ENCODE results near the gene NOTUM.
"Not testable (repeated sequence)": the region's sequence is repeated elsewhere in the genome, so short reads cannot be mapped to it uniquely, and the experiment has no call there.

Gene NOTUM

GRCh38 chr17:81957691-81958432 is 3.1 kb downstream of the NOTUM start:
- DNase-seq (ENCODE audit: low read depth in 2 of 2) = no peak

- no peak for DNase-seq (ENCODE audit: low read depth in 2 of 2)
Measured at GRCh38 chr17:81956607-81957589, 4.1 kb downstream of the NOTUM start.

GRCh38 chr17:81955756-81956544 is 5.0 kb downstream of the NOTUM start:
- DNase-seq (ENCODE audit: low read depth in 2 of 2) = no peak

DNA sequence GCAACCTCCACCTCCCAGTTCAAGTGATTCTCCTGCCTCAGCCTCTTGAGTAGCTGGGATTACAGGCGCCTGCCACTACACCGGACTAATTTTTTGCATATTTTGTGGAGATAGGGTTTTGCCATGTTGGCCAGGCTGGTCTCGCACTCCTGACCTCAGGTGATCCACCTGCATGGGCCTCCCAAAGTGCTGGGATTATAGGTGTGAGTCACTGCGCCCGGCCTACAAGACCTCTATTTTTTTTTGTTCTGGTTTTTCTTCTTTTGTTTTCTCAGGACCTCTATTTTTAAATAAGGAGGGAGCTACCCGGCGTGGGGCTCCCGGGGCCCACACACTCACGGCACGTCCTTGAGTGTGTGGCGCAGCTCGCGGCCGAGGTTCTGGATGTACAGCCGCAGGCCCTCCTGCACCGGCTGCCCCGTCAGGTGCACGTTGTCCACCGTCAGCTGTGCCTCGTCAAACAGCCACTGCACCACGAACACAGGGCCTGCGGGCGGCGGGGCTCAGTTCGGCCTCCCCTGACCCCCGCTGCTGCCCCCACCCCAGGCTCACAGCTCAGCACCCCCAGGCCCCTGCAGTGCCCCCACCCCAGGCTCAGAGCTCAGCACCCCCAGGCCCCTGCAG is 5.8 kb downstream of the NOTUM start:
- no peak for DNase-seq (ENCODE audit: low read depth in 2 of 2)

DNA sequence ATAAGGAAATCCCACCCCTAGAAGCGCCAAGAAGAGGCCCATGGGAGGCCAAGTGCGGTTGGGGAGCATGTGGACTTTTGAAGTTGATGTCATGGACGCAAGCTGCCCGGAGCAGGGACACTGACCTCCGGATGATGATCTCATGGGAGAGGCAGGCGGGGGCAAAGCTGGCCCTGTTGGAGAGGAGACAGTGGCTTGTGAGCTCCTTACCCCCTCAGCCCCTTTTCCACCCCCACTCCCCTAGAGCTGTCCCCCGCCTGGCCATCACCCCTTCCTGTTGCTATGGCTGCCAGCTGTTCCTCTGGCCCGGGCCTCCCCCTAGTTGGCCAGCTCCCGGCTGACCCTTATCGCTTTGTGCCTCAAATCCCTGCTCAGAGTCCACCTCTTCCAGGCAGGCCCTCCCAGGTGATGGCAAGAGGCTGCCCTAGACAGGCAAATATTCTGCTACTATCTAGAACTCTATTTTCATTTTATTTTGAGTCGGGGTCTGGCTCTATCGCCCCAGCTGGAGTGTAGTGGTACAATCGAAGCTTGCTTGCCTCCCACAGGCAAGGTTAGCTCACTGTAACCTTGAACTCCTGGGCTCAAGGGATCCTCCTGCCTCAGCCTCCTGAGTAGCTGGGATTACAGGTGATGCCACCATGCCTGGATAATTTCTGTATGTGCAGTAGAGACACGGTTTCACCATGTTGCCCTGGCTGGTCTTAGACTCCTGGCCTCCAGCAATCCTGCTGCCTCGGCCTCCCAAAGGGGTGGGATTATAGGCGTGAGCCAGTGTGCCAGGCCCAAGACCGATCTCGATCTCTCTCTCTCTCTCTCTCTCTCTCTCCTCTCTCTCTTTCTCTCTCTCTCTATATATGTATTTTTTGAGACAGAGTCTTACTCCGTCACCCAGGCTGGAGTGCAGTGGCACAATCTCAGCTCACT is 6.6 kb downstream of the NOTUM start:
- DNase-seq (ENCODE audit: low read depth in 2 of 2) = no peak

DNA sequence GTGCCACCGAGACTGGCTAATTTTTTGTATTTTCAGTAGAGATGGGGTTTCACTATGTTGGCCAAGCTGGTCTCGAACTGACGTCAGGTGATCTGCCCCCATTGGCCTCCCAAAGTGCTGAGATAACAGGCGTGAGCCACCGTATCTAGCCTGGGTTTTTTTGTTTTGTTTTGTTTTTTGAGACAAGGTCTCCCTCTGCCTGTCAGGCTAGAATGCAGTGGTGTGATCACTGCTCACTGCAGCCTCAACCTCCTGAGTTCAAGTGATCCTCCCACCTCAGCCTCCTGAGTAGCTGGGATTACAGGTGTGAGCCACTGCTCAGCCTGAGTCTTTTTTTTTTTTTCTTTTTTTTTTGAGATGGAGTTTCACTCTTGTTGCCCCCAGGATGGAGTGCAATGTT is 7.5 kb downstream of the NOTUM start:
- DNase-seq (ENCODE audit: low read depth in 2 of 2) = not testable (repeated sequence)

GRCh38 chr17:81952792-81953228 is 8.2 kb downstream of the NOTUM start:
- no peak for DNase-seq (ENCODE audit: low read depth in 2 of 2)

- DNase-seq (ENCODE audit: low read depth in 2 of 2) = no peak
Measured at GRCh38 chr17:81951785-81952684, 9.0 kb downstream of the NOTUM start.

GRCh38 chr17:81950501-81950900 is 10.5 kb downstream of the NOTUM start:
- no peak for DNase-seq (ENCODE audit: low read depth in 2 of 2)

GRCh38 chr17:81948635-81949378 is 12.2 kb downstream of the NOTUM start:
- DNase-seq (ENCODE audit: low read depth in 2 of 2) = no peak

DNA sequence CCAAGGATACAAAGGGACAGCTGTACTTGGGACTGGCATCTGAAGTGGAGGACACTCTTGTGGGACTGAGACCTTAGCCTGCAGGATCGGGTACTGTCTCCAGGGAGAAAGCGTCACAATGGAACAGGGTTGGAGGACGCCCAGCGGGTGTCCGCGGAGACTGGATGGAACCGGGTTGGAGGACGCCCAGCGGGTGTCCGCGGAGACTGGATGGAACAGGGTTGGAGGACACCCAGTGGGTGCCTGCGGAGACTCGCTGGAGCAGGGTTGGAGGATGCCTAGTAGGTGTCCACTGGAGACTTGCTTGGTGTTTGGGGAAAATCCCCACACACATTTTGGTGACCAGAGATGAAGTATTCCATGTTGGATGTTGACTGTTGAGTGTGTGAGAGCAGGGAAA is 13.8 kb downstream of the NOTUM start, which contains the start of gene MYADML2:
TSS of gene MYADML2 (minus strand) at position 45 of the 400 bp plus-strand sequence. CDS start 5,492 bp downstream, outside the sequence.
- DNase-seq (ENCODE audit: low read depth in 2 of 2) = no peak

DNA sequence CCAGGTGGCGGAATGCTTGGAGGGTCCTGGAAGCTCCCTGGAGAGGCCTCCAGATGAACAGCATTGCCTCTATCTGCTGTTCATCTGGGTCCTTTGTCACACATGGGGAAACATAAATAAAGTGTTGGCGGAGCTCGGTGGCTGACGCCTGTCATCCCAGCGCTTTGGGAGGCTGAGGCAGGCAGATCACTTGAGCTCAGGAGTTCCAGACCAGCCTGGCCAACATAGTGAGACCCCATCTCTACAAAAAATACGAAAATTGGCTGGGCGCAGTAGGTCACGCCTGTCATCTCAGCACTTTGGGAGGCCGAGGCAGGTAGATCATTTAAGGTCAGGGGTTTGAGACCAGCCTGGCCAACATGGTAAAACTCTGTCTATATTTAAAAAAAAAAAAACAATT is 16.1 kb downstream of the NOTUM start:
- DNase-seq (ENCODE audit: low read depth in 2 of 2) = no peak

DNA sequence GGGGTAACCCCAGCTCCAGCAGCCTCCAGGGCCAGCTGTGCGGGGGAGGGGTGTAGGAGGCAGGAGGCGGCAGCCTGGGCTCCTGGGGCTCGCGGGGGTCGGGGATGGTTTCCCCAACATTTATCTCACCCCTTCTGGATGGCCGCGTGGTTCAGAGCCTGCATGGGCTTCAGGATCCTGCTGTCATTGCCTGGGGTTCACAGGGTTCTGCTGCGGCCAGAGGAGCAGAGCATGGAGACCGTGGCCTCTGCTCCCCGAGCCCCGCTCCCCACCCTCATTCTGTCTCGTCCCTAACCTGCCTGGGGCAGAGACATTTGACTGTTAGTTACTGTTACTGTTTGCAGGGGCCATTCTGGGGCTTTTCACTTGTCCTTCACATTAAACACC is 18.8 kb downstream of the NOTUM start:
- DNase-seq (ENCODE audit: low read depth in 2 of 2) = no peak

- no peak for DNase-seq (ENCODE audit: low read depth in 2 of 2)
Measured at GRCh38 chr17:81941484-81942166, 19.4 kb downstream of the NOTUM start.

GRCh38 chr17:81940538-81941483 is 20.2 kb downstream of the NOTUM start:
- DNase-seq (ENCODE audit: low read depth in 2 of 2) = no peak

GRCh38 chr17:81939881-81940385 is 21.1 kb downstream of the NOTUM start:
- DNase-seq (ENCODE audit: low read depth in 2 of 2) = no peak

- no peak for DNase-seq (ENCODE audit: low read depth in 2 of 2)
Measured at GRCh38 chr17:81939218-81939617, 21.8 kb downstream of the NOTUM start.

Data from stimulated activated CD8-positive, alpha-beta memory T cell treated with anti-CD3 and anti-CD28 coated beads, Interleukin-2, amount 100 ng/mL, for 48 hours (primary cell).